ENCODE data around the gene CHRNA10. TPM values are rescaled to one million over a fixed set of nuclear protein-coding genes. Genes with fewer than 3 reads are reported as not detected.
A peak's percentile ranks its signal among the peaks of the same experiment; 100 is the strongest.
"Not testable (repeated sequence)": the region's sequence is repeated elsewhere in the genome, so short reads cannot be mapped to it uniquely, and the experiment has no call there.

CHRNA10 gene
- total and polyA plus RNA-seq, 10 of the 15 experiments (the other 5 are each of a cell fraction or from before 2014, with no cell fraction given) = 0.14 to 1.5 (median 0.57) TPM

GRCh38 chr11:3655547-3655946, 15.6 kb downstream of the CHRNA10 start:
- no peak overlapping the region for H3K9ac ChIP-seq (ENCODE audit: control insufficient read depth, insufficient read depth, low read length)
- no peak overlapping the region for H3K4me3 ChIP-seq
- in situ Hi-C loops (cut with MboI) = no loop called here
- no peaks in the 10 kb centered on the region for H3K9me3 ChIP-seq (replicated peaks; ENCODE audit: control insufficient read depth, insufficient read depth, low read length)
- no TSS peak for BruUV-seq (replicated peaks)
- RAD21 ChIA-PET (ENCODE audit: unreplicated experiment) = no interaction called here
- CTCF ChIA-PET = no interaction called here
- no peaks in the 10 kb centered on the region for H3K27me3 ChIP-seq (replicated peaks in 1 of 2; ENCODE audit: control insufficient read depth in 2 of 2, insufficient read depth in 2 of 2, low read length in 1 of 2)
- FAIRE-seq (no peak), DNase-seq (ENCODE audit: low read depth, low spot score) (no peak), ATAC-seq (peak; percentile 40; the same call in 1 of the 3 replicates)
- SMC1A ChIA-PET (ENCODE audit: uncharacterized antibody, unreplicated experiment) = interaction anchor here (0.6 kb wide), 1 partner anchor 427 kb away, joined by 3 read pairs; no protein-coding TSS in a partner anchor
- no peaks in the 10 kb centered on the region for H3K36me3 ChIP-seq (ENCODE audit: control insufficient read depth in 2 of 2, insufficient read depth in 2 of 2, low read length in 1 of 2)
- H3K79me2 ChIP-seq (ENCODE audit: control insufficient read depth, insufficient read depth, low read length) = no peaks in the 10 kb centered on the region
- POLR2A ChIA-PET = interaction anchor here (0.6 kb wide), 1 partner anchor 146 kb away, joined by 4 read pairs; no protein-coding TSS in a partner anchor
- WGBS (ENCODE audit: insufficient coverage, insufficient replicate concordance, low lambda C conversion rate, missing lambda C conversion rate) = 45% methylated on average over 3 of the region's 3 CpGs
- no peaks in the 10 kb centered on the region for H3K4me1 ChIP-seq (ENCODE audit: control insufficient read depth, insufficient read depth, low read length)
- no peaks in the 10 kb centered on the region for H4K20me1 ChIP-seq (ENCODE audit: control insufficient read depth, insufficient read depth)
- no peak overlapping the region for H2AFZ ChIP-seq (ENCODE audit: control insufficient read depth, low read depth, low read length)
- H3K4me2 ChIP-seq (ENCODE audit: control insufficient read depth, insufficient read depth) = no peak overlapping the region
- H3K27ac ChIP-seq (ENCODE audit: control insufficient read depth, insufficient read depth) = no peak overlapping the region
- intact Hi-C loops (cut with micrococcal nuclease; ENCODE audit: unreplicated experiment) = no loop called here
- TF ChIP-seq CTCF (IDR thresholded peaks at IDR 0.05 in 2 of 3, conservative IDR thresholded peaks at IDR 0.05 in 1 of 3; ENCODE audit: control insufficient read depth in 2 of 3, extremely low read depth in 1 of 3, insufficient read depth in 1 of 3, low read depth in 3 of 3, low read length in 3 of 3) (no peak), NFYB (IDR thresholded peaks at IDR 0.05; ENCODE audit: insufficient read depth, low read depth, low read length) (peak; percentile 44; the same call in 1 of the 2 replicates), USF1 (IDR thresholded peaks at IDR 0.05; ENCODE audit: borderline replicate concordance, extremely low read length, insufficient read depth, low read depth, low read length) (peak; percentile 68)

GRCh38 chr11:3652514-3652913, 18.7 kb downstream of the CHRNA10 start:
- ATAC-seq; H3K79me2 ChIP-seq (ENCODE audit: control insufficient read depth, insufficient read depth, low read length); H3K27ac ChIP-seq (ENCODE audit: control insufficient read depth, insufficient read depth); intact Hi-C loops (cut with micrococcal nuclease; ENCODE audit: unreplicated experiment); BruUV-seq (replicated peaks); H3K4me2 ChIP-seq (ENCODE audit: control insufficient read depth, insufficient read depth); H3K9ac ChIP-seq (ENCODE audit: control insufficient read depth, insufficient read depth, low read length); in situ Hi-C loops (cut with MboI); H3K4me3 ChIP-seq; SMC1A ChIA-PET (ENCODE audit: uncharacterized antibody, unreplicated experiment); RAD21 ChIA-PET (ENCODE audit: unreplicated experiment); FAIRE-seq; H3K27me3 ChIP-seq (replicated peaks in 1 of 2; ENCODE audit: control insufficient read depth in 2 of 2, insufficient read depth in 2 of 2, low read length in 1 of 2); CTCF ChIA-PET; DNase-seq (ENCODE audit: low read depth, low spot score); H3K4me1 ChIP-seq (ENCODE audit: control insufficient read depth, insufficient read depth, low read length); H3K9me3 ChIP-seq (replicated peaks; ENCODE audit: control insufficient read depth, insufficient read depth, low read length); POLR2A ChIA-PET; H4K20me1 ChIP-seq (ENCODE audit: control insufficient read depth, insufficient read depth); H3K36me3 ChIP-seq (ENCODE audit: control insufficient read depth in 2 of 2, insufficient read depth in 2 of 2, low read length in 1 of 2); H2AFZ ChIP-seq (ENCODE audit: control insufficient read depth, low read depth, low read length): not testable (repeated sequence)
- WGBS (ENCODE audit: insufficient coverage, insufficient replicate concordance, low lambda C conversion rate, missing lambda C conversion rate) = 72% methylated on average over 2 of the region's 3 CpGs

GRCh38 chr11:3649374-3649773, 21.8 kb downstream of the CHRNA10 start:
- H3K36me3 ChIP-seq (ENCODE audit: control insufficient read depth in 2 of 2, insufficient read depth in 2 of 2, low read length in 1 of 2); H3K4me1 ChIP-seq (ENCODE audit: control insufficient read depth, insufficient read depth, low read length); H3K79me2 ChIP-seq (ENCODE audit: control insufficient read depth, insufficient read depth, low read length); H3K9me3 ChIP-seq (replicated peaks; ENCODE audit: control insufficient read depth, insufficient read depth, low read length); H3K9ac ChIP-seq (ENCODE audit: control insufficient read depth, insufficient read depth, low read length); H3K27ac ChIP-seq (ENCODE audit: control insufficient read depth, insufficient read depth); H2AFZ ChIP-seq (ENCODE audit: control insufficient read depth, low read depth, low read length); H3K4me2 ChIP-seq (ENCODE audit: control insufficient read depth, insufficient read depth); H4K20me1 ChIP-seq (ENCODE audit: control insufficient read depth, insufficient read depth); in situ Hi-C loops (cut with MboI); CTCF ChIA-PET; BruUV-seq (replicated peaks); FAIRE-seq; POLR2A ChIA-PET; DNase-seq (ENCODE audit: low read depth, low spot score); H3K27me3 ChIP-seq (replicated peaks in 1 of 2; ENCODE audit: control insufficient read depth in 2 of 2, insufficient read depth in 2 of 2, low read length in 1 of 2); H3K4me3 ChIP-seq; intact Hi-C loops (cut with micrococcal nuclease; ENCODE audit: unreplicated experiment); SMC1A ChIA-PET (ENCODE audit: uncharacterized antibody, unreplicated experiment); RAD21 ChIA-PET (ENCODE audit: unreplicated experiment); ATAC-seq: not testable (repeated sequence)
- WGBS (ENCODE audit: insufficient coverage, insufficient replicate concordance, low lambda C conversion rate, missing lambda C conversion rate) = 39% methylated on average over 4 of the region's 9 CpGs

Measured in GM12878 (cell line).